Lower lobe of right lung (tissue), 2 donors: ENCODE results near the gene TADA2B. TPM values are rescaled to one million over a fixed set of nuclear protein-coding genes. Genes with fewer than 3 reads are reported as not detected.

Source experiments
- ATAC-seq, 2 donors: fragments of 200-7000 bp; cut with Tn5 transposase; one replicate each; pipeline ENCODE4 v1.9.1; 2020 to 2022; ENCODE audit warnings: mild to moderate bottlenecking in 2 of 2, moderate library complexity in 2 of 2
- DNase-seq: peaks from one replicate; pipeline ENCODE4 v3.0.0-alpha.2; 2020
- H3K27ac ChIP-seq: fragments of 200-600 bp; one replicate; pipeline ENCODE4 v1.8.0; 2022
- H3K27me3 ChIP-seq: fragments of 200-600 bp; one replicate; pipeline ENCODE4 v1.8.0; 2022; ENCODE audit warnings: low read depth
- H3K36me3 ChIP-seq: fragments of 200-600 bp; one replicate; pipeline ENCODE4 v1.8.0; 2022; ENCODE audit warnings: mild to moderate bottlenecking
- H3K4me1 ChIP-seq: fragments of 200-600 bp; one replicate; pipeline ENCODE4 v1.8.0; 2022
- H3K4me3 ChIP-seq: fragments of 200-600 bp; one replicate; pipeline ENCODE4 v1.8.0; 2022; ENCODE audit warnings: mild to moderate bottlenecking
- H3K9me3 ChIP-seq: fragments of 200-600 bp; one replicate; pipeline ENCODE4 v1.8.0; 2022
- intact Hi-C: fragments of 100-400 bp; cut with DNase I; formaldehyde crosslinking; loops from one replicate; pipeline ENCODE4 v1.11.0; 2022
- total RNA-seq: library from RNA; stranded (reverse); fragmentation: NEBNext Ultra II Directional; extraction: Animal tissue kit (Norgen Biotek cat#: 25700); gene quantifications from one replicate; pipeline ENCODE4 v1.2.1, GENCODE V29; 2021
- TF ChIP-seq, protein P1 (sequence below): fragments of 200-600 bp; IDR thresholded peaks from one replicate; pipeline ENCODE4 v1.8.0; 2022; ENCODE audit warnings: antibody characterized with exemption, mild to moderate bottlenecking
- donor health status: DM: no; HTN: yes; CAD: no; lungs with severe emphysema.

Gene TADA2B
- total RNA-seq, 1 donor from 2014 or later, result 20.2 TPM

DNA sequence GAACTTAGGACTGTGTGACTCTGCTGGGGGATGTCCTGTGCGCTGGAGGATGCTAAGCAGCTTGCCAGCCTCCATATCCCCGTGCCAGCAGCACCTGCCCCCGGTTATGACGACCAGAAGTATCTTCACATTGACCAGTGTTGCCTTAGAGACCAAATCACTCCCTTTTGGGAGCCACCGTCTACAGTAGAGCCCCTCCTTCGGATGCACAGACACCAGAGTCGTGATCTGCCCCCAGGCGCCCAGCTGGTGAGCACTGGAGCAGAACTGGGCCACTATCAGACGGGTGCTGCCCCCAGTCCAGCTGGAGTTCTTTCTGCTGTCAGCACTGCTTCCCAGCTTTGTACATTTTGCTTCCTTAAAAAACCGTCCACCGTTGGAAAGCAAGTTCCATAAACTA lies 30.0 kb upstream of the TADA2B start:
- no peak overlapping the region for H3K4me3 ChIP-seq
- no peaks in the 10 kb centered on the region for H3K4me1 ChIP-seq
- H3K9me3 ChIP-seq, result no peaks in the 10 kb centered on the region
- H3K36me3 ChIP-seq, result peaks cover 98% of the 10 kb centered on the region
- no peak for DNase-seq
- ATAC-seq, result no peak
- H3K27me3 ChIP-seq, result no peaks in the 10 kb centered on the region
- TF ChIP-seq, protein P1, sequence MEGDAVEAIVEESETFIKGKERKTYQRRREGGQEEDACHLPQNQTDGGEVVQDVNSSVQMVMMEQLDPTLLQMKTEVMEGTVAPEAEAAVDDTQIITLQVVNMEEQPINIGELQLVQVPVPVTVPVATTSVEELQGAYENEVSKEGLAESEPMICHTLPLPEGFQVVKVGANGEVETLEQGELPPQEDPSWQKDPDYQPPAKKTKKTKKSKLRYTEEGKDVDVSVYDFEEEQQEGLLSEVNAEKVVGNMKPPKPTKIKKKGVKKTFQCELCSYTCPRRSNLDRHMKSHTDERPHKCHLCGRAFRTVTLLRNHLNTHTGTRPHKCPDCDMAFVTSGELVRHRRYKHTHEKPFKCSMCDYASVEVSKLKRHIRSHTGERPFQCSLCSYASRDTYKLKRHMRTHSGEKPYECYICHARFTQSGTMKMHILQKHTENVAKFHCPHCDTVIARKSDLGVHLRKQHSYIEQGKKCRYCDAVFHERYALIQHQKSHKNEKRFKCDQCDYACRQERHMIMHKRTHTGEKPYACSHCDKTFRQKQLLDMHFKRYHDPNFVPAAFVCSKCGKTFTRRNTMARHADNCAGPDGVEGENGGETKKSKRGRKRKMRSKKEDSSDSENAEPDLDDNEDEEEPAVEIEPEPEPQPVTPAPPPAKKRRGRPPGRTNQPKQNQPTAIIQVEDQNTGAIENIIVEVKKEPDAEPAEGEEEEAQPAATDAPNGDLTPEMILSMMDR, result no peak
- no peak overlapping the region for H3K27ac ChIP-seq
- intact Hi-C loops, result no loop called here

DNA sequence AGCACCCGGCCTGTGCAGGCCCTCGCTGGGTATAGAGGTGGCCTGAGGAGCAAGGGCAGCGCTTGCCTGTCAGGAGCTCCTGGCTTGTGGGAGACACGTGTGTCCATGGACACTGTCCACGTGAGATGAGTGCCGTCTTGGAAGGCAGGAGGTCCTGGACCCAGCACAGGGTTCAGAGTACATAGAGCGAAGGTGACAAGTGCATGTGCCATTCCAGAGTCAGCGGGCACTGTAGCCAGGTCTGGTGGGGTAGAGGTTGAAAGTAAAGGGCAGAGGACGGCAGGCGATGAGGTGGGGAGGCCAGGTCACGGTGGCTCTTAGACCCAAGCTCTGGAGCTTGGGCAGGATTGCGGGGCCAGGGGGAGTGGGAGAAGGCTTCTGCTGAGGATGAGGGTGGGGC lies 28.4 kb upstream of the TADA2B start:
- intact Hi-C loops, result no loop called here
- H3K9me3 ChIP-seq, result no peaks in the 10 kb centered on the region
- no peaks in the 10 kb centered on the region for H3K4me1 ChIP-seq
- no peak for ATAC-seq
- H3K4me3 ChIP-seq, result no peak overlapping the region
- no peaks in the 10 kb centered on the region for H3K27me3 ChIP-seq
- no peak overlapping the region for H3K27ac ChIP-seq
- H3K36me3 ChIP-seq, result peaks cover 94% of the 10 kb centered on the region
- no peak for DNase-seq
- TF ChIP-seq, protein P1, result no peak

DNA sequence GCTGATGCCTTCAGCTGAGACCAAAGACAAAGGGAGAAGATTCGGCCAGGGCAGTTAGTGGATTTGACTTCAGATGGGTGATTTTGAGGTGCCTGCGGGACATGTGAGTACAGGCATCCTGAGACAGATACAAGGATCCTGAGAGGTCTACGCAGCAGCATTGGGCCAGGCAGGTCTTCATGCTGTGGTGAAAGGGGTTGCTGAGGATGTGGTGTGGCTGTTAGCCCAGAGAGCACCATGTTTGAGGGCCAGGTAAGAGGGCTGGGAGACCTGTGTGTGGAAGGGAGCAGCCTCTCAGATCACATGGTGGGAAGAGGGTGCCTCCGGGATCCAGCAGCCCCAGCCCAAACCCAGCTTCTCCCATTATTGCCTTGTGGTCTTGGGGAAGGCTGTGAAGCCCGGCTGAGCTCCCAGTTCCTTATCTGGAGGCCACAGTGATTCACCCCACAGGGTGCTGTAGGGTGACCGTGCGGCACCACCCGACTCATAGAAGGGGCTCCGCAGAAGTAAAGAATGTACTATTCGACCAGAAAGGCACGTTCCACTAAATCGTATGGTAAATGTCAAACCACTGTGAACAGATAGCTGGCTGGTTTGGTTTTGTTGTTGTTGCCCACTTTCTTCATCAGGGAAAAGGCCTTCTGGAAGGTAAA lies 27.7 kb upstream of the TADA2B start:
- Histone ChIP-seq H3K36me3 (peaks cover 93% of the 10 kb centered on the region), H3K9me3 (no peaks in the 10 kb centered on the region), H3K4me1 (no peaks in the 10 kb centered on the region), H3K27ac (no peak overlapping the region), H3K4me3 (no peak overlapping the region), H3K27me3 (no peaks in the 10 kb centered on the region)
- DNase-seq (no peak), ATAC-seq (no peak)
- intact Hi-C loops, result no loop called here
- TF ChIP-seq, protein P1, result no peak

DNA sequence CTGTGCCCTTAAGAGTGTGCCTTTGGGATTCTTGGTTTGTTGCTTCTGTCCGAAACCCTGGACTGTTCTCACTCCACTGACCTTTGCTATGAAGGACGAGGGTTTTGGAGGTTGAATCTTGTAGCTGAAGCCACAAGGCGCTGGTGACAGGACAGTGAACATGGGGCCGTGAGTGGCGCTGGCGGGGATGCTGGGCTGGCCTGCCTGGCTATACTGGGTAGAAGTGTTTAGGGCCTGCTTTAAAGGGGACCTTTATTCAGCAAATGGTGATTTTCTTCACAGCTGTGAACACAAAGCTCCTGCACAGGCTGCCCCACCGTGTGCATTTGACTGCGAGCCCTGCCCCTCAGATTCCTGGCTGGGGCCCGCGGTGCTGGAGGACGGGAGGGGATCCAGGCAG lies 27.1 kb upstream of the TADA2B start:
- DNase-seq (no peak), ATAC-seq (no peak)
- Histone ChIP-seq H3K27me3 (no peaks in the 10 kb centered on the region), H3K27ac (no peak overlapping the region), H3K4me3 (no peak overlapping the region), H3K9me3 (no peaks in the 10 kb centered on the region), H3K36me3 (peaks cover 93% of the 10 kb centered on the region), H3K4me1 (no peaks in the 10 kb centered on the region)
- intact Hi-C loops, result no loop called here
- TF ChIP-seq, protein P1, result no peak

DNA sequence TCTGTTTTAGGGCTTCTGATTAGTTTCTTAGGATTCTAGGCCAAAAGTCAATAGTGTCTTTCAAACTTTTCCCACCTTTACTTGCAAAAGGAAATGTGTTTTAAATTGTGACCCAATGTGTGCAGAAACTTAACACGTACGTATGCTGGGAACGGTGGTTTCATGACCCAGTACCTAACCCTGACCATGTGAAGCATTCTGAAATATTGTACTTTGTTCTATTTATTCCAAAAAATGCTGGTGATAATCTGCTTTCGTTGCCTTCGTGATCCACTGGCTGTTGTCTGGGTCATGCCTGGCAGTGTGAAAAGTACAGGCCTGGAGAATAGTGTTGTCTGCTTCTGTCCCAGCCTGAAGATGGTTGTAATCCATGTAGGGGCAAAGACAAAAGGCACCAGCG lies 26.7 kb upstream of the TADA2B start:
- no peaks in the 10 kb centered on the region for H3K4me1 ChIP-seq
- H3K9me3 ChIP-seq, result no peaks in the 10 kb centered on the region
- no peak overlapping the region for H3K4me3 ChIP-seq
- TF ChIP-seq, protein P1, result no peak
- intact Hi-C loops, result no loop called here
- H3K27me3 ChIP-seq, result no peaks in the 10 kb centered on the region
- DNase-seq (no peak), ATAC-seq (no peak)
- peaks cover 93% of the 10 kb centered on the region for H3K36me3 ChIP-seq
- no peak overlapping the region for H3K27ac ChIP-seq
